Testis (tissue), 2 donors: ENCODE measurements around the gene LDLRAD4.

Source experiments
- POLR2A ChIP-seq: fragments of 450-650 bp; IDR thresholded peaks from one replicate; pipeline ENCODE4 v1.6.1; 2017; ENCODE audit warnings: antibody characterized with exemption, mild to moderate bottlenecking, moderate library complexity
- TF ChIP-seq, protein P1 (sequence below), 3 experiments: fragments of 450-650 bp in 2 of 3; fragments of 200-600 bp in 1 of 3; sonication (generic) in 1 of 3; IDR thresholded peaks; one replicate each; pipeline ENCODE4 v1.5.1; 2016 to 2019; ENCODE audit warnings: antibody characterized with exemption in 3 of 3, mild to moderate bottlenecking in 2 of 3, moderate library complexity in 1 of 3

DNA sequence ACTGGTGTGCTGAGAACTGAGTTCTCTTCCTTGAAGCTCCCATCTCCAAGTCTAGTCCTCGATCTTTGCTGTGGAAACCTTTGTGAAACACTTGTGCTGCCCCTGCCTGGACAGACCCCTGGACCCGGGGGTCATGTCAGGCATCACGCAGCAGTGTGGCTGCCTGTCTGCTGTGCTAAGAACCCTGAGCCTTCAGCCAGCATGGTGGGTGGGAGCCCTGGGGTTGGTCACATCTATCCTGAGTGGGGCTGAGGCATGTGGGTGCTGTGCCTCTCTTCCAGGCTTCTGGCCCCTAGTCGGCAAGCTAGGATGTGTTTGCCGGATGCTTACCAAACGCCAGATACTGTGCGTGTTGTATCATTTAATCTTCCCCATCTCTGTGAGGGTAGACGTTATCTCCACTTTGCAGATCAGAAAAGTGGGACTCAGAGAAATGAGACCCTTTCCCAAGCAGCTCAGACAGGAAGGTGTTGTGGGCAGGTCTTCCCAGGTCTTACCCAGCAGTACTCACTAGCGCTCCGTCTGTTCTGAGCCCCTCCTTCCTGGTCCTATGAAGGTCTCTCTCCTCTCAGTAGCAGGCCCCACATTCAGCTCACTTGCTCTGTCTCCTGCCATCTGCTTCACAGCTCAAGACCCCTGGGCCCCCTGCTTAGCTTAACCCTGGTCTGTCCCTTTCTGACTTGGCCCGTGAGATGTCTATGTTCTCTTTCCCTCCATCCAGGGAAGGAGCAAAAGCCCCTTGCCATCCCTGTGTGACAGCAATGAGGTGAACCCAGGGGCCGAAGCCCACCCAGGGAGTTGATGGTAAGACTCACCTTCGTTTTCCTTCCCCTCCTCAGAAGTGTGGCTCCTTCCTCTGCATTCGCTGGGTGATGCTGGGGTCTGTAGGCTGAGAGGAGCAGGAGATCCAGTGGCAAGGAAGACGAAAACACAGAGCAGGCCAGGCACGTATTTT lies 265.0 kb downstream of the LDLRAD4 start:
- TF ChIP-seq POLR2A: no peak
- TF ChIP-seq, protein P1, sequence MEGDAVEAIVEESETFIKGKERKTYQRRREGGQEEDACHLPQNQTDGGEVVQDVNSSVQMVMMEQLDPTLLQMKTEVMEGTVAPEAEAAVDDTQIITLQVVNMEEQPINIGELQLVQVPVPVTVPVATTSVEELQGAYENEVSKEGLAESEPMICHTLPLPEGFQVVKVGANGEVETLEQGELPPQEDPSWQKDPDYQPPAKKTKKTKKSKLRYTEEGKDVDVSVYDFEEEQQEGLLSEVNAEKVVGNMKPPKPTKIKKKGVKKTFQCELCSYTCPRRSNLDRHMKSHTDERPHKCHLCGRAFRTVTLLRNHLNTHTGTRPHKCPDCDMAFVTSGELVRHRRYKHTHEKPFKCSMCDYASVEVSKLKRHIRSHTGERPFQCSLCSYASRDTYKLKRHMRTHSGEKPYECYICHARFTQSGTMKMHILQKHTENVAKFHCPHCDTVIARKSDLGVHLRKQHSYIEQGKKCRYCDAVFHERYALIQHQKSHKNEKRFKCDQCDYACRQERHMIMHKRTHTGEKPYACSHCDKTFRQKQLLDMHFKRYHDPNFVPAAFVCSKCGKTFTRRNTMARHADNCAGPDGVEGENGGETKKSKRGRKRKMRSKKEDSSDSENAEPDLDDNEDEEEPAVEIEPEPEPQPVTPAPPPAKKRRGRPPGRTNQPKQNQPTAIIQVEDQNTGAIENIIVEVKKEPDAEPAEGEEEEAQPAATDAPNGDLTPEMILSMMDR (IDR thresholded peaks at IDR 0.05): no peak
